H9 (cell line): ENCODE results near the gene NEDD9. TPM values are rescaled to one million over a fixed set of nuclear protein-coding genes. Genes with fewer than 3 reads are reported as not detected.

Experiments used
- DNase-seq: peaks from one replicate; pipeline ENCODE4 v3.0.0-alpha.2; 2017
- H2AFZ ChIP-seq: one replicate; pipeline ENCODE4 v1.6.1; 2013; ENCODE audit warnings: mild to moderate bottlenecking, low read length, control low read depth, moderate library complexity
- H2AK5ac ChIP-seq: 2 replicates; pipeline ENCODE4 v1.6.1; 2013; ENCODE audit warnings: low read length, control low read depth, mixed read lengths; ENCODE audit not compliant: insufficient read length
- H2BK120ac ChIP-seq: one replicate; pipeline ENCODE4 v1.6.1; 2013; ENCODE audit warnings: low read depth, mild to moderate bottlenecking, low read length, control low read depth, inconsistent platforms; ENCODE audit not compliant: poor library complexity, severe bottlenecking
- H2BK12ac ChIP-seq: 2 replicates; pipeline ENCODE4 v1.6.1; 2013; ENCODE audit warnings: low read length, control low read depth, mixed read lengths, low read depth; ENCODE audit not compliant: insufficient read length
- H2BK15ac ChIP-seq: 2 replicates; pipeline ENCODE4 v1.6.1; 2013; ENCODE audit warnings: low read depth, low read length, control low read depth
- H2BK20ac ChIP-seq: one replicate; pipeline ENCODE4 v1.6.1; 2013; ENCODE audit warnings: low read depth, mild to moderate bottlenecking, low read length, control low read depth, inconsistent platforms; ENCODE audit not compliant: poor library complexity, severe bottlenecking
- H2BK5ac ChIP-seq: 2 replicates; pipeline ENCODE4 v1.6.1; 2013; ENCODE audit warnings: low read length, control low read depth, mixed read lengths; ENCODE audit not compliant: insufficient read length
- H3K14ac ChIP-seq: 2 replicates; pipeline ENCODE4 v1.6.1; 2013; ENCODE audit warnings: low read length, control low read depth; ENCODE audit not compliant: insufficient read depth
- H3K18ac ChIP-seq: 2 replicates; pipeline ENCODE4 v1.6.1; 2013; ENCODE audit warnings: low read depth, mild to moderate bottlenecking, mixed read lengths, low read length, control low read depth; ENCODE audit not compliant: insufficient read length
- H3K23ac ChIP-seq: 2 replicates; pipeline ENCODE4 v1.6.1; 2013; ENCODE audit warnings: low read length, control low read depth, mixed read lengths, low read depth; ENCODE audit not compliant: insufficient read length
- H3K23me2 ChIP-seq: 2 replicates; pipeline ENCODE4 v1.6.1; 2013; ENCODE audit warnings: low read depth, mild to moderate bottlenecking, mixed read lengths, low read length, control low read depth; ENCODE audit not compliant: insufficient read length, poor library complexity, severe bottlenecking
- H3K27ac ChIP-seq: 2 replicates; pipeline ENCODE4 v1.5.1; 2013; ENCODE audit warnings: low read length, control low read depth, mixed read lengths, low read depth; ENCODE audit not compliant: insufficient read length
- H3K27me3 ChIP-seq: 2 replicates; pipeline ENCODE4 v1.6.1; 2013; ENCODE audit warnings: low read length, control low read depth, inconsistent platforms; ENCODE audit not compliant: insufficient read depth
- H3K4ac ChIP-seq: 2 replicates; pipeline ENCODE4 v1.6.1; 2013; ENCODE audit warnings: low read depth, mild to moderate bottlenecking, control low read depth, inconsistent platforms, low read length, moderate library complexity
- H3K4me1 ChIP-seq: 2 replicates; pipeline ENCODE4 v1.6.1; 2013; ENCODE audit warnings: low read length, control low read depth, inconsistent platforms; ENCODE audit not compliant: insufficient read depth
- H3K4me2 ChIP-seq: 2 replicates; pipeline ENCODE4 v1.6.1; 2013; ENCODE audit warnings: low read length, control low read depth, mixed read lengths; ENCODE audit not compliant: insufficient read length, insufficient read depth
- H3K56ac ChIP-seq: 2 replicates; pipeline ENCODE4 v1.6.1; 2013; ENCODE audit warnings: low read depth, mild to moderate bottlenecking, mixed read lengths, low read length, control low read depth; ENCODE audit not compliant: insufficient read length
- H3K79me1 ChIP-seq: 2 replicates; pipeline ENCODE4 v1.6.1; 2013; ENCODE audit warnings: low read depth, mild to moderate bottlenecking, moderate library complexity, low read length, control low read depth, inconsistent platforms; ENCODE audit not compliant: insufficient read depth, poor library complexity, severe bottlenecking
- H3K79me2 ChIP-seq: 2 replicates; pipeline ENCODE4 v1.6.1; 2013; ENCODE audit warnings: low read length, control low read depth, inconsistent platforms; ENCODE audit not compliant: insufficient read depth
- H3K9ac ChIP-seq: 2 replicates; pipeline ENCODE4 v1.6.1; 2013; ENCODE audit warnings: low read length, control low read depth, mixed read lengths; ENCODE audit not compliant: insufficient read length; ENCODE audit errors: extremely low read depth
- H3K9me3 ChIP-seq: one replicate; pipeline ENCODE4 v1.6.1; 2013; ENCODE audit warnings: low read depth, low read length, inconsistent platforms; ENCODE audit not compliant: control insufficient read depth
- H3T11ph ChIP-seq: one replicate; pipeline ENCODE4 v1.6.1; 2013; ENCODE audit warnings: mild to moderate bottlenecking, low read length, control low read depth, inconsistent platforms
- H4K20me1 ChIP-seq: one replicate; pipeline ENCODE4 v1.6.1; 2013; ENCODE audit not compliant: control insufficient read depth, insufficient read length, insufficient read depth
- H4K5ac ChIP-seq: 2 replicates; pipeline ENCODE4 v1.6.1; 2013; ENCODE audit warnings: low read depth, mild to moderate bottlenecking, mixed read lengths, low read length, control low read depth; ENCODE audit not compliant: insufficient read length
- H4K8ac ChIP-seq: replicated peaks from 2 replicates; pipeline ENCODE4 v1.6.1; 2013; ENCODE audit warnings: low read length, control low read depth, mixed read lengths, low read depth; ENCODE audit not compliant: insufficient read length
- H4K91ac ChIP-seq: 2 replicates; pipeline ENCODE4 v1.6.1; 2013; ENCODE audit warnings: low read depth, mild to moderate bottlenecking, moderate library complexity, mixed read lengths, low read length, control low read depth; ENCODE audit not compliant: insufficient read length
- H3K27ac Mint-ChIP-seq, 3 experiments: 2 replicates in 2 of 3; 3 replicates in 1 of 3; pipeline ENCODE4 v1.8.0; 2020 to 2021; ENCODE audit warnings: mixed read lengths in 3 of 3, mild to moderate bottlenecking in 1 of 3, moderate library complexity in 1 of 3
- H3K27me3 Mint-ChIP-seq: 2 replicates; pipeline ENCODE4 v1.8.0; 2021; ENCODE audit warnings: low read depth, mild to moderate bottlenecking, moderate library complexity, mixed read lengths
- H3K36me3 Mint-ChIP-seq, 3 experiments: 2 replicates in 2 of 3; 3 replicates in 1 of 3; pipeline ENCODE4 v1.8.0; 2020 to 2021; ENCODE audit warnings: low read depth in 3 of 3, mixed read lengths in 3 of 3; ENCODE audit not compliant: insufficient read depth in 1 of 3
- H3K4me1 Mint-ChIP-seq, 2 experiments: 2 replicates each; pipeline ENCODE4 v1.8.0; 2020; ENCODE audit warnings: mixed read lengths in 2 of 2
- H3K4me3 Mint-ChIP-seq, 2 experiments: 2 replicates in 1 of 2; 3 replicates in 1 of 2; pipeline ENCODE4 v1.8.0; 2020 to 2021; ENCODE audit warnings: mild to moderate bottlenecking in 2 of 2, mixed read lengths in 2 of 2, moderate library complexity in 1 of 2
- H3K9me3 Mint-ChIP-seq, 2 experiments: 2 replicates in 1 of 2; 3 replicates in 1 of 2; pipeline ENCODE4 v1.8.0; 2020; ENCODE audit warnings: mild to moderate bottlenecking in 2 of 2, mixed read lengths in 2 of 2, moderate library complexity in 1 of 2
- CTCF ChIP-seq: fragments of 200-600 bp; sonication (generic); conservative IDR thresholded peaks from 3 replicates; pipeline ENCODE4 v1.8.0; 2021; ENCODE audit warnings: antibody characterized with exemption, mild to moderate bottlenecking
- WGBS: extraction: QIAGEN DNeasy Blood & Tissue Kit; methylation state at CpG from one replicate; pipeline ENCODE4 v1.1.7; 2013; ENCODE audit warnings: missing lambda C conversion rate, low lambda C conversion rate, mixed read lengths; ENCODE audit not compliant: insufficient read length; ENCODE audit errors: extremely low coverage; 5-methylcytosine and 5-hydroxymethylcytosine counted together
- total RNA-seq: library from RNA; stranded (reverse); gene quantifications from 2 replicates; pipeline ENCODE4 v1.2.1, GENCODE V29; 2021

NEDD9 gene
- total RNA-seq, 1 experiment from 2014 or later: 5.5 TPM

- H3K27ac ChIP-seq: no peak overlapping the region
- no peak overlapping the region for H3K4me2 ChIP-seq
- H3K4me1 ChIP-seq: peaks cover 12% of the 10 kb centered on the region
- no CpG with 5 or more reads among the region's 1 CpG for WGBS
- no peak overlapping the region for H3K9ac ChIP-seq
- H3K79me2 ChIP-seq: 0 out of 2 replicates have a peak, but pooled peaks cover 1% of the 10 kb centered on the region
- H3T11ph ChIP-seq: no peak overlapping the region
- no peak overlapping the region for H3K56ac ChIP-seq
- H2BK12ac ChIP-seq: no peak overlapping the region
- H2BK120ac ChIP-seq: no peak overlapping the region
- no peaks in the 10 kb centered on the region for H3K9me3 ChIP-seq
- no peak for TF ChIP-seq CTCF
- no peak overlapping the region for H2BK15ac ChIP-seq
- H3K4ac ChIP-seq: no peak overlapping the region
- no peak overlapping the region for H4K8ac ChIP-seq
- Mint-ChIP-seq H3K36me3 (peaks cover 0 to 6% (median 3%) of the 10 kb centered on the region in 3 experiments; a peak in 3 of 7 replicates), H3K27ac (no peak overlapping the region), H3K9me3 (no peaks in the 10 kb centered on the region), H3K27me3 (no peaks in the 10 kb centered on the region; the same call in 1 of the 2 replicates), H3K4me3 (no peak overlapping the region), H3K4me1 (peaks cover 56% of the 10 kb centered on the region in 2 experiments)
- no peaks in the 10 kb centered on the region for H4K20me1 ChIP-seq
- no peak overlapping the region for H3K14ac ChIP-seq
- no peak overlapping the region for H3K23ac ChIP-seq
- H3K79me1 ChIP-seq: no peaks in the 10 kb centered on the region
- DNase-seq: no peak
- no peak overlapping the region for H2BK20ac ChIP-seq
- H2AK5ac ChIP-seq: no peak overlapping the region
- H3K18ac ChIP-seq: no peak overlapping the region
- no peaks in the 10 kb centered on the region for H3K23me2 ChIP-seq
- no peak overlapping the region for H2BK5ac ChIP-seq
- no peak overlapping the region for H4K91ac ChIP-seq
- H4K5ac ChIP-seq: no peak overlapping the region
- no peak overlapping the region for H2AFZ ChIP-seq
- H3K27me3 ChIP-seq: no peaks in the 10 kb centered on the region
These were observed 32.1 kb downstream of the NEDD9 start for GRCh38 chr6:11200356-11200755.
